Measurements from ENCODE around the gene SLC9A8.
"Not testable (repeated sequence)": the region's sequence is repeated elsewhere in the genome, so short reads cannot be mapped to it uniquely, and the experiment has no call there.

Gene SLC9A8

DNA sequence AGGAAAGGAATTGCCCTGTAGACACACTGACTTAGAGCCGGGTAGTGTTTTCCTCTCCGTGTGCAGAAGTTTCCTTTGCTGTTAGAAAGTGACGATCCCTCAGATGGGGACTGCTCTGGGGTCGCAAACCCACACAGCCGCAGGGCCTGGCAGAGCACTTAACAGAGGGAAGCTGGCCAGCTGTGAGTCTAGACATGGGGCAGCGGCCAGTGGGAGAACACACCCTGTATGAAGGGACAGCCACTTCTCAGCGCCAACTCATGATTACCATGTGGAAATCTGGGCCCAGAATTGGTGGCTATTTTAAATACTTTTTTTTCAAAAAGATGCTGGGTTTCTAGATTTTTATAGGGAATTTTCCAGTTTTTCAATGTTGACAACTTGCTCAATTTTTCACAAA lies 39.4 kb downstream of the SLC9A8 start:
- no peak for DNase-seq

GRCh38 chr20:49852522-49853080 lies 40.0 kb downstream of the SLC9A8 start:
- DNase-seq = no peak

DNA sequence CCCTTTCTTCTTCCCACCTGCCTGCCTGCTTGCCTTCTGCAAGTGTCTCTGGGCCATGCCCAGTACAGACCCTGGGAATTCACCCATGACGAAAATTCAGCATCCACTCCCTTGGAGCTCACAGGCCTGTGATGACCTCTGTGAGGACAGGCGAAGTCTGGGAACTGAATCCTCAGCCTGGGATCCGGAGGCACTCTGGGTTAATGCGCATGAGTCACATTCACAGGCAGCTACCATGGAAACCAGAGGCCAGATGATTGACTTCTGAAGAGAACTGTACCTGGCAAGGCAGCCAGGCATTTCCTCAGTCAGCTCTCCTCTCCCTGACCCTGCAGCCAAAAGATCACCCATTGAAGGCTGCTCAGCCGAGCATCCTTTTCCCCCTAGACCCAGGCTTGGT lies 41.0 kb downstream of the SLC9A8 start:
- DNase-seq = no peak

GRCh38 chr20:49854190-49854875 lies 41.7 kb downstream of the SLC9A8 start:
- no peak for DNase-seq

DNA sequence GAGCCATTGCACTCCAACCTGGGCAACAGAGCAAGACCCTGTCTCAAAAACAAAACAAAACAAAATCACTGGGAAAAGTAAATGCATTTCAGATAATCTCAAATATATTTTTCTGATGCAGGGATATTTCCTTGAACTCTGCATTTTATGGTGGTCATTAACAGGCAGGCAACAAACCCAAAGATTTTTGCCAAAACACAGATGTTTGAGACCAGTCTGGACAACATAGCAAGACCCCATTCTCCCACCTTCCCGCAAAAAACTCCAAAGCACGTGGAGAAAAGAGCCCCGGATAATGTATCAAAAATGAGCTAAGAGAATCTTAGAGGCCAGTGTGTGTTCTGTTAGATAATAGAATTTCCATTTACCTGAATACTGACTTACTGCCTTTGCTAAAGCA lies 44.3 kb downstream of the SLC9A8 start:
- DNase-seq = no peak

GRCh38 chr20:49858076-49858585 lies 45.5 kb downstream of the SLC9A8 start:
- DNase-seq = no peak

GRCh38 chr20:49859011-49859410 lies 46.4 kb downstream of the SLC9A8 start:
- DNase-seq = no peak

GRCh38 chr20:49859807-49860206 lies 47.2 kb downstream of the SLC9A8 start:
- DNase-seq = no peak

DNA sequence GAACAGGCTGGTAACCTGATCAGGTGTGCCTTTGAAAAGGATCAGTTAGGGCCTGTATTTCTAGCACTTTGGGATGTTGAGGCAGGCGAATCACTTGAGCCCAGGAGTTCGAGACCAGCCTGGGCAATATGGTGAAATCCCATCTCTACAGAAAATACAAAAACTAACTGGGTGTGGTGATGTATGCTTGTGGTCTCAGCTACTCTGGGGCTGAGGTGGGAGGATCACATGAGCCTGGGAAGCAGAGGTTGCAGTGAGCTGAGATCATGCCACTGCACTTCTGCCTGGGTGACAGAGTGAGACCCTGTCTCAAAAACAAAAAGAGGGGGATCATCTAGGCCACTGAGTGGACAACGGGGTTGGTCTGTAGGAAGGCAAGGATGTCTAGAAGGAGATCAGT lies 48.6 kb downstream of the SLC9A8 start:
- DNase-seq = not testable (repeated sequence)

DNA sequence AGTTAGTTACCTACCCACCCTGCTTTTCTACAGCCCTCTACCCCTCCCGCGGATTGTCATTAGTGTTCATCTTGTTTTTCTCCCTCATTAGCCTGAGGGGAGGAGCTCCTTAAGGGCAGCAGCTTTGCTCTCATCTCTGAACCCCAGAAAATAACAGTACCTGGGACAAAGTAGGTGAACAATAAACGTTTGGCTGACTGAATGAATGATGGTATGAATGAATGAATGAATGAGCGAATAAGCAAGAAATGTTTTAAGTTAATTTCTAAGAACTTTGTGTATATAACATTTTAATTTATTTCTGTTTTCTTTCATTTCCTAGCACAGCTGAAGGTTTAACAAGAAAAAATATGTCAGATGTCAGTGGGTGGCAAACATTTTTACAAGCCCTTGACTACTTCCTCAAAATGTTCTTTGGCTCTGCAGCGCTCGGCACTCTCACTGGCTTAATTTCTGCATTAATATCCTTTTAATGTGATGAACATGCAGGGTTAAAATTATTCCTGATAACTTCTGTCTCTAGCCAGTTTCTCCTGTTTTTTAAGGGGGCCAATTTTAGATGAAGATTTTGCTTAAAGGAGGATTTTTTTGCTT lies 50.1 kb downstream of the SLC9A8 start:
- no peak for DNase-seq

GRCh38 chr20:49863666-49864065 lies 51.0 kb downstream of the SLC9A8 start:
- DNase-seq = no peak

DNA sequence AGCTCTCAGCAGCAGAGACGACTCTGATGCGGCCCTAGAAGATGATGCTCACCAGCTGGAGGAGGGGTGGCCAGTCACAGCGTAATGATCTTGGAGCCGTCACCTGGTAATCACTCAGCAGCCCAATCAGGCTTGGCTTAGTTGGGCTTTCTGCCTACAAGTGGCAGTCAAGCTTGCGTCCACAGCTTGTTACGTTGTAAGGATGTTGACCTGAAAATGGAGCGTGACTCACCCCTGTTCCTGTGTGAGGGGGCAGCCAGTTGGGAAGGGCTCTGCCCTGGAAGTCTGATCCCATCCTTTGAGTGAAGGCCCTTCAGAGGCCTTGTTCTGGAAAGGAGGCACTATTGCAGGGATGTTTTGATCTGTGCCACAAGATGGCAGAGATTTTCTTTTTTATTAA lies 52.9 kb downstream of the SLC9A8 start:
- DNase-seq = no peak

DNA sequence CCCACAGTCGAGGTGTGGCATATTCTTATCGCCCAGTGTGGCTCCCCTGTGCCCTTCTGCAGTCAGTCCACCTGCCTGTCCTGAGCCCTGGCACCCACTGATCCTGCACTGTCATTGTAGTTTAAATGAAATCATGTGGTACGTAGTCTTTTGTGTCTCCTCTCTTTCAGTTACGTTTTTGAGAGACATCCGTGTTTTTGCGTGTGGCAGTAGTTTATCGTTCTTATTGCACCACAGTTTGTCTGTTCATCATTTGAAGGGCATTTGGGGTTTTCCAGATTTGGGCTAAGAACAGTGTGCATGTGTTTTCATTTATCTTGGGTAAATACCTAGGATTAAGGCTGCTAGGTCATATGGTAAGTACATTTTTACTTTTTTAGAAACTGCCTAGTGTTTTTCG lies 53.4 kb downstream of the SLC9A8 start:
- DNase-seq = no peak

- DNase-seq = no peak
Observed at GRCh38 chr20:49867453-49868215, 55.0 kb downstream of the SLC9A8 start.

- no peak for DNase-seq
Observed at GRCh38 chr20:49868538-49868937, 55.9 kb downstream of the SLC9A8 start.

GRCh38 chr20:49868964-49869363 lies 56.3 kb downstream of the SLC9A8 start:
- no peak for DNase-seq

- no peak for DNase-seq
Observed at GRCh38 chr20:49870261-49870660, 57.6 kb downstream of the SLC9A8 start.

DNA sequence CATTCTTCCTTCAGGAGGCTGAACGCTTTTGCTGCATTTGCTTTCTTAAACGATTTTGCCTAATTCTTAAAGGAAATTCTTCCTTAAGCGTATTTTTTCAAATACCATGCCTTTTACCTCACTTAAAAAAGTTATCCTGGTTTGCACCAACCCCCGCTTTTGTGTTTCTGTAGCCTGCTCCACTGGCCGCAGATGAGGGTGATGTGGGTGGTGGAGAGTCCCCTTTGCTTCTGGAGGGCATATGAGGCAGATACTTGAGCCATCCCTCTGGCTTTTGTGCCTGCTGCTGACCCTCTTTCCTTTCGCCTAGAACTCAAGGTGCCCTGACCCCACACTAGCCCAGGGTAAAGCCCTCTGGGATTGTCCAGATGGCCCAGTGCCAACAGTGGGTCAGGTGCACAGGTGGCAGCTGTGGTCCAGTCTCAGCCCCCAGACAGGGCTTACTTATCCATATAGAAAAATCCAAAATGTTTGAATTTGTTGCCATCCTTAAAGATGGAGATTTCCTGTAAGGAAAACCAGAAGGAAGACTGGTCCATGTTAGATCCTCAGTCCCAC lies 58.8 kb downstream of the SLC9A8 start:
- DNase-seq = no peak

- no peak for DNase-seq
Observed at GRCh38 chr20:49872056-49872455, 59.4 kb downstream of the SLC9A8 start.

DNA sequence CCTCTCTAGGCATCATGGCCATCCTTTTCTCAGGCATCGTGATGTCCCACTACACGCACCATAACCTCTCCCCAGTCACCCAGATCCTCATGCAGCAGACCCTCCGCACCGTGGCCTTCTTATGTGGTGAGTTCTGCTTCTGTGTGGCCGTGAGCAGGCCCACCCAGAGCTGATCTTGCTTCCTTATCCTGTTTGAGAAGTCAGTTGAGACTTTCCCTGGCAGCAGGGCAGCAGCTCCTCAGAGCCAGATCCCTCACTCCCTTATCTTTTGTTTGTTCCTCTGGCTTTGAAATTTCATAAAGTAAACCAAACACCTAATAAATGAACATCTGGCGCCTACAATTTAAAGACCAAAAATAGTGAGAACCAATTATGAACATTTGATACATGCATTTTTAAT lies 62.1 kb downstream of the SLC9A8 start:
- no peak for DNase-seq

DNA sequence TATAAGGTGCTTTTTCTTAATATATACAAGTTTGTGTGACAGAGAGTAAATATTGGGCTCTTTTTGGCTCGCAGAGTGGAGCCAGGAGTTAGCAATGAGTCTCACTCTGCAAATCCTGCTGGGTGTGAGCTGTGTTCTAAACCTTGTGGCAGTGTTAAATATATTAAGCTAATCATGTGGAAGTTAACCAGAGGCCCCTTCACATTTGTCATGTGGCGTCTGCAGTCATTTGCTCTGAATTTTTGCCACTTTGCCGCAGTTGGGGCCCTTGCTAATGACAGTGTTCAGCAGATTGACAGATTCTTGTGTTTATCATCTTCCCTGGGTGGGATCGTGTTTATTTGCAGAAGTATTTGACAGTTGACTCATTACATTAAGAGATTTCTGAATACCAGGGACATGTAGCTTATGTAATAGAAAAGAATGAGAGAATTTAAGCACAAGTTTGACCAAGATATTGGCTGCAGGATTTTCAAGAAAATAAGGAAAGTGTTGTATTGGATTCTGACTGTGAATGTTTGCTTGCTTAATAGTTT lies 64.8 kb downstream of the SLC9A8 start:
- no peak for DNase-seq

GRCh38 chr20:49878977-49879376 lies 66.3 kb downstream of the SLC9A8 start:
- no peak for DNase-seq

DNA sequence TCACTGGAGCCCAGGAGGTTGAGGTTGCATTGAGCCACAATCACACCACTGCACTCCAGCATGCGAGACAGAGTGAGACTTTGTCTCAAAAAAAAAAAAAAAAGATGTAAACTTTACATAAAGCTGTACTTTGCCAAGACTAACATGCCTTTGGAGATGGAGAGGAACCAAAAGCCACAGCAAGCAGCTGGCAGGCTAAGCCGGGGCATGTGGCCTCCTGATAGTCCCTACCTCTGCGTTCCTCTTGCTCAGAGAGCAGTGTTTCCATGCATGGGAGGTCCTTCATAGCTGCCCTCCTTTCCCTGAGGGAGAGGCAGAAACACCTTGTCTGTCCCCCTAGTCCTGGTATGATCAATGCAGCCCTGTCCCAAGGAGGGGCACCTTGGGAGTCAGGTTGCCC lies 67.5 kb downstream of the SLC9A8 start:
- DNase-seq = no peak

Data from stimulated activated CD4-positive, alpha-beta T cell treated with anti-CD3 and anti-CD28 coated beads, Interleukin-4, amount 100 ng/mL, for 1 hour (primary cell).